Neural progenitor cell (in vitro differentiated cells): ENCODE data around the gene ATP23.

Source experiments
- CTCF ChIP-seq: fragments of 200-600 bp; sonication (generic); IDR thresholded peaks from 2 replicates; pipeline ENCODE4 v1.5.1; 2017; ENCODE audit warnings: antibody characterized with exemption, mild to moderate bottlenecking
- EZH2 ChIP-seq: fragments of 200-600 bp; sonication (generic); IDR thresholded peaks from 2 replicates; pipeline ENCODE4 v1.6.1; 2017; ENCODE audit warnings: antibody characterized with exemption, mild to moderate bottlenecking, moderate library complexity

GRCh38 chr12:57909611-57910010, 31.8 kb upstream of the ATP23 start:
- TF ChIP-seq CTCF (no peak), EZH2 (no peak)
